NCI-H1048 (cell line): Measurements from ENCODE around the gene SETD3.
A peak's percentile ranks its signal among the peaks of the same experiment; 100 is the strongest.

Experiments used
- DNase-seq: peaks from one replicate; lab custom pipeline; 2025; lab: John Stamatoyannopoulos, UW

Gene SETD3

DNA sequence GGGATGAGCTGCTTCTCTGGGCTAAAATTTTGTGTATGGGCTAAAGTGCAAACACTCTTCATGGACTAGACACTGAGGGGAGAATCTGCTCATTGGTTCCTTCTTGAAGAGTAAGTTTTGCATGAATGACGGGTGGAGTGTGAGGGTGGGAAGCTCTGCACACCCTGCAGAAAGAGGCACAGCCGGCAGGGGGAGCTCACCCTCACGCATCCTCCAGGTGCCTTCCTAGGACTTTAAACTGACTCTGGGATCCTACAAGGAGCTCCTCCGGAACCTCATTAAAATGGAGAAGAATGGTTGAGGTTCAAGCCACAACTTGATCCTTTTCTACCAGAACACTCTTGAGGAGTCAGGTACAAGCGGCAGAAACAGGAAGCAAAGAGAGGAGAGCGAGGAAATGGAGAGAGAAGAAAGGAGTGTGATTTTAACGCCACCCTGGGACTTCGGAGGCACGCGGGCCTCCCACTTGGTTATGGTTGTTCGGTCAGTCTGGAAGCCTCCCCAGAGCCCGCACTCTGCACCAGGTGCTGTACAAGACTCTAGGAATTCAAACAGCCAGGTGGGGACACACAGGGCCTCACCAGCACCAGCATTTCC is 87.5 kb downstream of the SETD3 start:
- peak; percentile 6 for DNase-seq

DNA sequence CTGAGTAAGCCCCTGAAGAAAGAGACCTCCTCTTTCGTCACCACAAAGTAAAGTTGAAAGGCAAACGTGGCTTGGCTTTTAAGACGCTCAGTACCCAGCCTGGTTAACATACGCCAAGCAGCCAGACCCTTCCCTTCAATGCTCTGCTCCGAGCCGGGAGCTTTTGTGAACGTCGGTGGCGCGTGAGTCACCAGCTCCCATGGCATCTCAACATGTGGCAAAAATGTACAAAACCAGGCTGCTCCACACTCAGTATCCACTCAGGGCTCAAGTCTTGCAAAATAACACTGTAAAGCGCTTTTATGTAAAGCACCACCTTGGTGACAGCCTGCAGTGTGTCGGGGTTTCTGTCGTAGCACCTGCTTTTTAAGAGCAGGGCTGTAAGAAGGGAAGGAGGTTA is 89.0 kb downstream of the SETD3 start:
- DNase-seq, result no peak

GRCh38 chr14:99389174-99389826 is 91.4 kb downstream of the SETD3 start:
- no peak for DNase-seq

DNA sequence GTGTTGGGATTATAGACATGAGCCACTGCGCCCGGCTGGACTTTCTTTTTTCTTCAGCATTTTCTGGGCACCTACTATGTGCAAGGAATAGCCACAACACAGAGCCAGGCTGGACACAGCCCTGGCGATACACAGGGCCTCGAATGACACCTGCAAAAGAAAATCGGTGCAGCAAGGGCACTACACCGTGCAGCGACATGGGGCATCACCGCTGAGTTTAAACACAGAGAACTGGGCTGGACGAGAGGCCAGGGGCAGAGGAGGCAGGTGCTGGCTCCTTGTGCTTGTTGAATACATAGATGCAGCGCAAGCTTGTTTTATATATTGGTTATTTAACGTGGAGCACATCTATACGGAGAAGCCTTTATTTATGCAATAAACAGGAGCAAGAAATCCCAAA is 92.4 kb downstream of the SETD3 start:
- DNase-seq, result no peak

- no peak for DNase-seq
Observed at GRCh38 chr14:99387880-99388279, 92.8 kb downstream of the SETD3 start.

DNA sequence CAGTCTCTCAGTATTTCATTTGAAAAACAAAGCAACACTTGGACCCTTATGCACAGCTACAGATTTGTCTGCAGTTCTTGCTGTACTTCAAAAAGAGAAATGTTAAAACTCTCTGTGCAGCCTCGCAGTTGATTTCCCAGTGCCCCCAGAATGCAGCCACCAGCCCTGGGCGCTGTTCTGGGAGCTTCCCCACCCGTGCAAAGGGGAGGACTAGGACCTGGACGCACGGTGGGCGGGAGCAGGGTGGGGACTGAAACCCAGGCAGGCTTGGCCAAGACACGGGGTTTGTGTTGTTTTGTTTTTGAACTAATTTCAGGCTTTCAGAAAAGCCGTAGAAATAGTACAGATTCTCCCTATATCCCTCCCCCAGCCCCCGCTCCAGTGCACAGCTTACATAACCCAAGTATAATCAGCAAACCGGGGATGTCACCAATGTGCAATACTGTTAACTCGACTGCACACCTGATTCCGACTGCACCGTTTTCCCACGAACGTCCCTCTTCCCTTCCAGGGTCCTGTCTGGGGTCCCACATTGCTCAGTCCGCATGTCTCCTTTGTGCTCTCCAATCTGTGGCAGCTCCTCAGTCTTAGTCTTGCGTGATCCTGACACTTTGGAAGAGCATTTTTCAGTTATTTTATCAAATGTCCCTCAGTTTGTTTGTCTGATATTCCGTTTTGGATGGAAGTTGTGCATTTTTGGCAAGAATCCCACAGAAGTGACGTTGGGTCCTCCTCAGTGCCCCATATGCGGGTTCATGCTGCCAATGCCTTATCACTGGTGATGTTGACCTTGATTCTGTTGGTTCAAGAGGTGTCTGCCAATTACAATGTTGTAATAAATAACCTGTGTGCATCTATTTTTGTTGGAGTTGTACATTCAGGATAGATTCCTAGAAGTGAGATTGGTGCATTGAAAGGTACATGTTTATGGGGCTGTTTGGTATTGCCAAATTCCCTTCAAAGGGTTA is 95.9 kb downstream of the SETD3 start:
- no peak for DNase-seq

- no peak for DNase-seq
Observed at GRCh38 chr14:99383472-99384449, 96.9 kb downstream of the SETD3 start.

DNA sequence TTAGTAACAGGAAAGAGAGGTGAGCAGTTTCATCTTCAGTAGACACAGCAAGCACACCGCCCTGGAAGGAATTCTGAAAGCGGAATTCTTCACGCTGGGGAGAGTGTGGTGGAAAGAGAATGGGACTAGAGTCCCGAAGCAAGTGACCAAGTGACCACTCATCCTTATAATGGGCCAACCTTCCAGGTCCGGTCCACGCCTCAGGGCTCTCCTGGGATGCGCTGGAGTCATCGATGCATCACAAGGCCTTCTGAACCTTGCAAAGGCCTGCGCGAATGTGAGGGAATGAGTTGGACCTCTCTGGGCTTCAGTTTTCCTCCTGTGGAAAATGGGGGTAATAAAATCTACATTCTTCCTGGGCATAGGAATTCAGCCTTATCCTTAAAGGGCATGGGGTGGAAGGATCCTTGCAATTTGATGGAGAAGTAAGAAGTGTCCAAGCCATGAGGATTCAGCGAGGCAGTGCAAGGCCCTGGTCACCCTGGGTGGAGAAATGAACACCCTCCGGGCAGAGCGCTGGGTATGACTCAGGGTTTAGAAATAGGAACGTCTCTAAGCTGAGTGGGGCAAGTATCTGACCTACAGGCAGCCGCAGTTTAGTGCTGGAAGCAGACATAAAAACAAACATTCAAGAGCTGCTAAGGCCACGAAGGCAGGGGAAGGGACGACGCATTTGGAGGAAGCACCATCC is 97.7 kb downstream of the SETD3 start:
- DNase-seq, result no peak

GRCh38 chr14:99382071-99382470 is 98.6 kb downstream of the SETD3 start:
- DNase-seq, result no peak

GRCh38 chr14:99381688-99382060 is 99.0 kb downstream of the SETD3 start:
- DNase-seq, result no peak

DNA sequence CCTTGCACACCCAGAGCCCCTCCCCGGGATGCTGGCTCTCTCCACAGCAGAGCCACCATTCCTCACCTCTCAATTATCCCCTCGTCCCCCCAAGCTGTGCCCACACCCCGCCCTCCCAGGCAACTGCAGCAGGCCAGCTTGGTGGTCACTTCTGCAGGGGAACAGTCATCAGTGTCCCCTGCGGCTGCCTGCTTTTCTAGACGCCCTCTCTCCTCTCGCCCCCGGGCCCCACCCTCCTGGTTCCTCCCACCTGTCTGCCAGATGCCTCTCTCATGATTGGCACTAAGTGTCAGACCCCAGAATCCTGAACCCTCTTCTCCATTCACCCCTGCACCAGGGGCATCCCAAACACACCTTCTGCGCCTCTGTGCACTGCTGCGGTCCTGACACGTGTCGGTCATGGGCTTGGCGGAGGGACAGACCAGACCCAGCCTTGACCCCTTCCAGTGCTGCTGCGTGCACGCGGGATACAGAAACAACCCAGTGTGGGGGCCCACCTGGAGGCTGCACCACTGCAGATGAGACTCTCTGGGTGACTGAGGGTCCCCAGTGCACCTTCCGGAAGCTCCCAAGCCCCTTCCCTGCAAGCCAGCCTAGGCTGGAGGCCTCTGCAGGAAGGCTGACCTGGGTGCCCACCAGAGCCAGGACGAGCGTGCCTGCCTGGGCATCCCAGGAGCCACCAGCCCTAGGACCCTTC is 99.5 kb downstream of the SETD3 start:
- DNase-seq, result no peak

- DNase-seq, result no peak
Observed at GRCh38 chr14:99380402-99380801, 100.3 kb downstream of the SETD3 start.

GRCh38 chr14:99378782-99379214 is 101.9 kb downstream of the SETD3 start:
- no peak for DNase-seq

- no peak for DNase-seq
Observed at GRCh38 chr14:99377951-99378350, 102.7 kb downstream of the SETD3 start.

DNA sequence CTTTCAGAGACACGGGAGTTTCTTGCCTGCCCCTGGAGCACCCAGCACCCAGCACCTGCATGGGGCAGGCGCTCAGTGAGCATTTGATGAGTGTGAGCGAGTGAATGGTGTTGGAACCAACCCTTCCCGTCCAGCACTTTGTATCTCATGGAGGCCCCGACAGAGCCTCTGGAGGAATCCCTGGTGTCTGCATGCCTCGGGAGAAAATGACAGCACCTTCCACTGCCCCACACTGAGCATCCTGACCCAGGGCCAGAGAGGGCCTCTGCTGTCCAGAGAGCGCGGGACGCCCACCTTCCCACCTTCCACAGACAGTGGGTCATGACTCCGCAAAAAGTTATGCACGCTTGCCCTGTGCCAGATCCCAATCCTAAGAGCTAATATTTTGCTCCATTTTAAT is 105.7 kb downstream of the SETD3 start:
- no peak for DNase-seq

DNA sequence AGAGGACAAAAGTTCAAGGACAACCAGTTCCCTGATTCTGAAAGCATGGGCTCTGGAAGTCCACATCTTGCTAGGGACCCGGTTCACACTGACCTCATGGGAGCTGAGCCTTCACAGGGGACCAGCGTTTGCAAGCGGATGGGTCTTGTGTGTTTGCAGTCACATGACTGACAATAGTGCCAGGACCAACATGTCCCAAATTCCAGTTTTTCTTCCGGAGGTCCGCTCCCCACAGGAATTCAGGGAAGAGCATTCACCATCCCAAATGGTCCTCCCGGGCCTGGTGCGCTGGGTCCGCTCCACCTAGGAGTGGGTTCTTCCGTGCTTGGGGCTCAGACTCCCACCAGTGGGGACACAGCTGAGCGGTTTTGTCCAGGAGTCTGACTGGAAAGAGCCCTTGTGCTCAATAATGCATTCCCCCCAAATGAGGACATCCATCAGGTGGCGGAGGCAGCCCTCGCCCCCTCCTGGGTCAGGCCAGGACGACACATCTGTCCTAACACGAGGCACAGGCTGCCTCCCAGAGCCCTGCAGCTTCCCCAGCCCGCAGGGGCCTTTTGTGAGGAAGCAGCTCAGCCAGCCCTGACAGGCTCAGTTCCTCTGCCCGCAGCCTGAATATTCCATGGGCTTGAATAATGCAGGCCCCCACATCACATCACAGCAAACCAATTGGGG is 116.9 kb downstream of the SETD3 start:
- no peak for DNase-seq

GRCh38 chr14:99363051-99363450 is 117.6 kb downstream of the SETD3 start:
- DNase-seq, result no peak

- DNase-seq, result no peak
Observed at GRCh38 chr14:99361596-99362215, 119.0 kb downstream of the SETD3 start.

DNA sequence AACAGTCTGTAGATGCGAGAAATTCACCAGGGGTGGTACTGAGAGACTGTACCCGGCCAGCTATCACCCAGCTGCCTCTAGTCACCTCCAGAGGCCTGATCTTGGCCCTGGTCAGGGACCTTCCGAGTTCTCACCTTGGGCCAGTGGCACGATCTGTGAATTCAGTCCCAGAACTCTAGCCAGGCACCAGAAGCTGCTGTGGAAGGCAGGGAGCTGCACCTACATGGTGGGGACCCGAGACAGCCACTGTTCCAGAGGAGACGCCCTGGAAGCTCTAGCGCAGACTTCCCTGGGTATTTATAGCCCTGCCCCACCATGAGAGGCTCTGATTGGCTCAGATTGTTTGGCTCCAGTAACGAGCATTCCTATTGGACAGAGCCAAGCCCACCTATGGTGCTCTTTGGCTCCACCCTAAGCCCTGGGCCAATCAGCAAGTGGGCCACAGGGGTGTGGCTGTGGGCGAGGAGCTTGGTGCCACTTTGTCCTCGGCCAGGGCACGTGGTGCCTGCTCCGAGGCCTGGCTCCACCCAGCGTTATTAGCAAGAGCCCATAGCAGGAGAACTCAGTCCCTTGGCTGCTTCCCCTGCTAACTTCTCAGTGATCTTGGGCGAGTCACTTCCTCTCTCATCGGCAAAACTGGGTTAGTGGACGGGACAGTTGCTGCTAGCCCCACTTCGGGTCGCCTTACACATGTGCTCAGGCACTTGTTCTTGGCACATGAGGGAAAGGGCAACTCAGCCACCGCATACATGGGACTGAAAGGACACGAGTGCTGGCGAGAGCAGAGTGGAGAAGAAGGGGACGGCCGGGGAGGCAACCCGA is 119.7 kb downstream of the SETD3 start:
- DNase-seq, result no peak
